ENCODE results near the gene PNLDC1. TPM values are rescaled to one million over a fixed set of nuclear protein-coding genes. Genes with fewer than 3 reads are reported as not detected.
"Not testable (repeated sequence)": the region's sequence is repeated elsewhere in the genome, so short reads cannot be mapped to it uniquely, and the experiment has no call there.

The PNLDC1 gene
- total RNA-seq, 2 donors from 2014 or later: 0.54 TPM; not detected in 1

DNA sequence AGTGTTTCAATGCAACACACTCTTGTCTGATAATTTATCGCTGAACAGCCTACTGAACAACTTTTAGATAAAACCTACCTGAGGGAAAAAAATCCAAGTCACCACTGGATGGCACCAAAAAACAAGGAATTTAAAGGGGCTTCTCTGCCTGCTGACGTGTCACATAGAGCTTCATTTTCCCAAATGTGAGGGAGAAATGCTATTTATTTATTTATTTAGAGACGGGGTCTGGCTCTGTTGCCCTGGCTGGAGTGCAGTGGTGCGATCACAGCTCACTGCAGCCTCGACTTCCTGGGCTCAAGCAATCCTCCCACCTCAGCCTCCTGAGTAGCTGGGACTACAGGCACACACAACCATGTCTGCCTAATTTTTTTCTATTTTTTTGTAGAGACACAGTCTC lies 63.3 kb downstream of the PNLDC1 start:
- not testable (repeated sequence) for DNase-seq (ENCODE audit: low spot score); H3K27ac ChIP-seq; H3K9me3 ChIP-seq; H3K4me3 ChIP-seq; H3K4me1 ChIP-seq (ENCODE audit: control insufficient read depth in 1 of 2, low read depth in 2 of 2); H3K27me3 ChIP-seq (replicated peaks; ENCODE audit: insufficient read depth); H3K36me3 ChIP-seq; ATAC-seq (ENCODE audit: insufficient number of reproducible peaks, low FRiP score, low read depth)
- TF ChIP-seq, protein P1, sequence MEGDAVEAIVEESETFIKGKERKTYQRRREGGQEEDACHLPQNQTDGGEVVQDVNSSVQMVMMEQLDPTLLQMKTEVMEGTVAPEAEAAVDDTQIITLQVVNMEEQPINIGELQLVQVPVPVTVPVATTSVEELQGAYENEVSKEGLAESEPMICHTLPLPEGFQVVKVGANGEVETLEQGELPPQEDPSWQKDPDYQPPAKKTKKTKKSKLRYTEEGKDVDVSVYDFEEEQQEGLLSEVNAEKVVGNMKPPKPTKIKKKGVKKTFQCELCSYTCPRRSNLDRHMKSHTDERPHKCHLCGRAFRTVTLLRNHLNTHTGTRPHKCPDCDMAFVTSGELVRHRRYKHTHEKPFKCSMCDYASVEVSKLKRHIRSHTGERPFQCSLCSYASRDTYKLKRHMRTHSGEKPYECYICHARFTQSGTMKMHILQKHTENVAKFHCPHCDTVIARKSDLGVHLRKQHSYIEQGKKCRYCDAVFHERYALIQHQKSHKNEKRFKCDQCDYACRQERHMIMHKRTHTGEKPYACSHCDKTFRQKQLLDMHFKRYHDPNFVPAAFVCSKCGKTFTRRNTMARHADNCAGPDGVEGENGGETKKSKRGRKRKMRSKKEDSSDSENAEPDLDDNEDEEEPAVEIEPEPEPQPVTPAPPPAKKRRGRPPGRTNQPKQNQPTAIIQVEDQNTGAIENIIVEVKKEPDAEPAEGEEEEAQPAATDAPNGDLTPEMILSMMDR (IDR thresholded peaks at IDR 0.05): peak; percentile 52

DNA sequence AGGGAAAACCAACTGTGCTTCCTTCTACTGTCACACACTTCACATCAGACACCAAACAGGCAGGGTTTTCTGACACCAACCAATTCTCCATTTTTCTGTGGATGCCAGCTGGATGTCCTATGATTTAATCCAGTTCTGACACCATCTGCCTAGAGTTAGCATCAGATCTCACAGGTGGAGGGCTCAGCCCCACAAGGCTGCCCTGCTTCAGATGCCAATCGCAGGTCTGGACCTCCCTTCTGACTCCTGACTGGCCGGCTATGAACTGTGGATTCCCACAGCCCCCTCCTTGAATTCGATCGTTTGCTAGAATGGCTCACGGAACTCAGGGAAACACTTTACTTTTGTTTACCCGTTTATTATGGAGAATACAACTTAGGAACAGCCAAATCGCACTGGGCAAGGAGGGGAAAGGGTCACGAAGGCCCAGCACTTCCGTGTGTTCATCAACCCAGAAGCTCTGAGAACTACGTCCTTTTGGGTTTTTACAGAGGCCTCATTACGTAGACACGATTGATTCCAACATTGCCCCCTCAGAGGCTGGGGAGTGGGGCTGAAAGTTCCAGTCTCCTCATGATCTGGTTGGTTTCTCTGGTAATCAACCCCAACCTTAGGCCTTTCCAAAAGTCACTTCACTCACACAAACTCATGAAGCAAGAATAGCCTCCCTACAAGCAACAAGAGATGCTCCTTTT lies 65.3 kb downstream of the PNLDC1 start:
- no peaks in the 10 kb centered on the region for H3K9me3 ChIP-seq
- no peaks in the 10 kb centered on the region for H3K4me1 ChIP-seq (ENCODE audit: control insufficient read depth in 1 of 2, low read depth in 2 of 2)
- H3K27ac ChIP-seq: no peak overlapping the region
- DNase-seq (ENCODE audit: low spot score) (no peak), ATAC-seq (ENCODE audit: insufficient number of reproducible peaks, low FRiP score, low read depth) (no peak)
- TF ChIP-seq, protein P1 (IDR thresholded peaks at IDR 0.05): no peak
- H3K27me3 ChIP-seq (replicated peaks; ENCODE audit: insufficient read depth): no peaks in the 10 kb centered on the region
- H3K4me3 ChIP-seq: no peak overlapping the region
- no peaks in the 10 kb centered on the region for H3K36me3 ChIP-seq

DNA sequence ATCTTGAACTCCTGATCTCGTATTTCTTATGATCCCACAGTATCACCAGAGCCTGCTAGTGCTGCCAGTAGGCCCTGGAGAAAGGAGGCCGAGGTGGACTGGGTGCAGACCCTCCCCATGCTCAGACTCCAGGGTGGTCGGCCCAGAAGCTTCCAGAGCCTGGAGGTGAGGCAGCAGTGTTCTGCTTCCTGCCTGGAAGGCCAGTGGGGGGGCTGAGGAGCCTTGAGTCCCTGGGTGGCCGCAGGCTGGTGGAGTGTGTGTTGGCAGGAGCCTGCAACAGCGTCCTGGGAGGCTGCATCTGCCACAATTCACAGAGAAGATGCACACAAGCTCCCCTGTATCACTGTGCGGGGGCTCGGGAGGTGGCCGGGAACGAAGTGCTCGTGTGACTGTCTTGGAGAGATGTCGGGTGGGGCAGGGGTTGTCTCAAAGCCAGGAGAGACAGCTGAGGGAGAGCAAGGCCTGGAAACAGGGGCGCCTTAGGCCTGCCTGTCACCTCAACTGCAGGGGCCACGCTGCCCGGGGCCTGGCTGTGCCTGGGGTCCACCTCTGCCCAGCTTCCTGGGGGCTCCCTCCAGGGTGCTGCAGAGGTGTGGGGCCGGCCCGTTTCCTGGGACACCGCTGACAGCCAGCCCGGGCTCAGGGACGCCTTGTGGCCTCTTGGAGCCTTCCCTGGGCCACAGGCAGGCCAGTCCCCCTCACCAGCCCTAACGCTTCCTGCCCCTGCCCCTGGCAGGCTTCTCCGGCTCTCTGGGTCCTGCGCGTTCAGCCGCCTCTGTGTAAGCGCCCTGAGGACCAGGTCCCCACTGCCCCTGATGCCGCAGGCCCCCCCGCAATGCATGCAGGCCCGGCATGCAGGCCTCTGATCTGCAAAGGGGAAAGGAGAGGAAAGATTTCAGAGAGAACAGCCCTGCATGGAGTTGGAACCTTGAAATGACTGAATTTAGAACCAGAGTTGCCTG lies 66.5 kb downstream of the PNLDC1 start:
- Histone ChIP-seq H3K9me3 (no peaks in the 10 kb centered on the region), H3K27ac (no peak overlapping the region), H3K36me3 (no peaks in the 10 kb centered on the region), H3K27me3 (replicated peaks; ENCODE audit: insufficient read depth) (no peaks in the 10 kb centered on the region), H3K4me3 (no peak overlapping the region), H3K4me1 (ENCODE audit: control insufficient read depth in 1 of 2, low read depth in 2 of 2) (peaks cover 0 to 9% of the 10 kb centered on the region in 2 donors)
- no peak for ATAC-seq (ENCODE audit: insufficient number of reproducible peaks, low FRiP score, low read depth)
- no peak for DNase-seq (ENCODE audit: low spot score)
- TF ChIP-seq, protein P1 (IDR thresholded peaks at IDR 0.05): no peak

Other genes with a start within 250 kb of the PNLDC1 start
- gene SOD2, start 107.0 kb upstream of the PNLDC1 start, total RNA-seq: 1,000 to 10,000 TPM in 1 of 2 donors, 100 to 1,000 TPM in 1; 138 to 1,181 TPM
- gene WTAP, start 72.8 kb upstream of the PNLDC1 start, total RNA-seq: 100 to 1,000 TPM in 1 of 2 donors, 10 to 100 TPM in 1; 46.3 to 157 TPM
- gene ACAT2, start 38.2 kb upstream of the PNLDC1 start, total RNA-seq: 10 to 100 TPM in 1 of 2 donors, 1 to 10 TPM in 1; 8.1 to 11.1 TPM
- 100 to 1,000 TPM; 112 to 138 TPM for gene TCP1, start 10.7 kb upstream of the PNLDC1 start, total RNA-seq
- gene MRPL18, start 9.8 kb upstream of the PNLDC1 start, total RNA-seq: 10 to 100 TPM; 34.8 to 46.2 TPM
- under 1 TPM; 0.14 to 0.27 TPM for gene MAS1, start 90.7 kb downstream of the PNLDC1 start, total RNA-seq
- 10 to 100 TPM; 82.2 to 88.4 TPM for gene IGF2R, start 168.8 kb downstream of the PNLDC1 start, total RNA-seq

All from thoracic aorta (tissue), 2 donors.